ENCODE data around the gene LRRN2. TPM values are rescaled to one million over a fixed set of nuclear protein-coding genes. Genes with fewer than 3 reads are reported as not detected.

LRRN2 gene
- total RNA-seq, 1 experiment from 2014 or later, result 5.8 TPM

GRCh38 chr1:204619721-204620120 lies 65.8 kb downstream of the LRRN2 start:
- peaks cover 4% of the 10 kb centered on the region; the same call in 1 of the 2 replicates for H3K27me3 Mint-ChIP-seq (ENCODE audit: low read depth)

More at GRCh38 chr1:204619721-204620120, 65.8 kb downstream of the LRRN2 start:
- no peaks in the 10 kb centered on the region; the same call in 1 of the 2 replicates for H3K4me1 ChIP-seq (ENCODE audit: insufficient read depth, low read length)
- no peak overlapping the region for H2BK20ac ChIP-seq (ENCODE audit: low read depth, low read length, poor library complexity, severe bottlenecking)
- no CpG with 5 or more reads among the region's 13 CpGs for WGBS (ENCODE audit: extremely low coverage, insufficient read length, low lambda C conversion rate)
- no peak overlapping the region for H2BK5ac ChIP-seq (ENCODE audit: insufficient read length, low read length)
- H3T11ph ChIP-seq (ENCODE audit: low read length), result no peak overlapping the region
- H3K79me1 ChIP-seq (ENCODE audit: insufficient read depth, low read depth, low read length, poor library complexity, severe bottlenecking), result no peaks in the 10 kb centered on the region
- no peaks in the 10 kb centered on the region for H3K79me2 ChIP-seq (ENCODE audit: insufficient read depth, low read length)
- H3K4me1 Mint-ChIP-seq, result peaks cover 15 to 19% of the 10 kb centered on the region in 2 experiments
- H3K56ac ChIP-seq (ENCODE audit: insufficient read length, low read depth, low read length), result no peak overlapping the region
- H2BK12ac ChIP-seq (ENCODE audit: insufficient read length, low read depth, low read length), result no peak overlapping the region
- H3K9ac ChIP-seq (ENCODE audit: extremely low read depth, insufficient read length, low read length), result no peak overlapping the region
- no peak for DNase-seq
- no peak overlapping the region for H3K27ac Mint-ChIP-seq
- H3K18ac ChIP-seq (ENCODE audit: insufficient read length, low read depth, low read length), result no peak overlapping the region
- no peak overlapping the region for H3K27ac ChIP-seq (ENCODE audit: insufficient read length, low read depth, low read length)
- H2AFZ ChIP-seq (ENCODE audit: low read length), result no peak overlapping the region
- H2BK15ac ChIP-seq (ENCODE audit: low read depth, low read length), result no peak overlapping the region
- H3K36me3 Mint-ChIP-seq (ENCODE audit: insufficient read depth in 1 of 3, low read depth in 3 of 3), result no peaks in the 10 kb centered on the region
- H3K4ac ChIP-seq (ENCODE audit: low read depth, low read length), result no peak overlapping the region
- H4K8ac ChIP-seq (replicated peaks; ENCODE audit: insufficient read length, low read depth, low read length), result no peak overlapping the region
- no peak overlapping the region for H3K4me2 ChIP-seq (ENCODE audit: insufficient read depth, insufficient read length, low read length)
- TF ChIP-seq, protein P1, sequence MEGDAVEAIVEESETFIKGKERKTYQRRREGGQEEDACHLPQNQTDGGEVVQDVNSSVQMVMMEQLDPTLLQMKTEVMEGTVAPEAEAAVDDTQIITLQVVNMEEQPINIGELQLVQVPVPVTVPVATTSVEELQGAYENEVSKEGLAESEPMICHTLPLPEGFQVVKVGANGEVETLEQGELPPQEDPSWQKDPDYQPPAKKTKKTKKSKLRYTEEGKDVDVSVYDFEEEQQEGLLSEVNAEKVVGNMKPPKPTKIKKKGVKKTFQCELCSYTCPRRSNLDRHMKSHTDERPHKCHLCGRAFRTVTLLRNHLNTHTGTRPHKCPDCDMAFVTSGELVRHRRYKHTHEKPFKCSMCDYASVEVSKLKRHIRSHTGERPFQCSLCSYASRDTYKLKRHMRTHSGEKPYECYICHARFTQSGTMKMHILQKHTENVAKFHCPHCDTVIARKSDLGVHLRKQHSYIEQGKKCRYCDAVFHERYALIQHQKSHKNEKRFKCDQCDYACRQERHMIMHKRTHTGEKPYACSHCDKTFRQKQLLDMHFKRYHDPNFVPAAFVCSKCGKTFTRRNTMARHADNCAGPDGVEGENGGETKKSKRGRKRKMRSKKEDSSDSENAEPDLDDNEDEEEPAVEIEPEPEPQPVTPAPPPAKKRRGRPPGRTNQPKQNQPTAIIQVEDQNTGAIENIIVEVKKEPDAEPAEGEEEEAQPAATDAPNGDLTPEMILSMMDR (conservative IDR thresholded peaks at IDR 0.05), result peak; percentile 48
- H4K91ac ChIP-seq (ENCODE audit: insufficient read length, low read depth, low read length), result no peak overlapping the region
- H4K5ac ChIP-seq (ENCODE audit: insufficient read length, low read depth, low read length), result no peak overlapping the region
- no peaks in the 10 kb centered on the region for H4K20me1 ChIP-seq (ENCODE audit: control insufficient read depth, insufficient read depth, insufficient read length)
- H3K27me3 ChIP-seq (ENCODE audit: insufficient read depth, low read length), result no peaks in the 10 kb centered on the region
- H3K9me3 ChIP-seq (ENCODE audit: control insufficient read depth, low read depth, low read length), result no peaks in the 10 kb centered on the region
- H3K9me3 Mint-ChIP-seq, result no peaks in the 10 kb centered on the region
- no peaks in the 10 kb centered on the region for H3K23me2 ChIP-seq (ENCODE audit: insufficient read length, low read depth, low read length, poor library complexity, severe bottlenecking)
- no peak overlapping the region for H2AK5ac ChIP-seq (ENCODE audit: insufficient read length, low read length)
- no peak overlapping the region for H2BK120ac ChIP-seq (ENCODE audit: low read depth, low read length, poor library complexity, severe bottlenecking)
- H3K4me3 Mint-ChIP-seq, result no peak overlapping the region
- H3K23ac ChIP-seq (ENCODE audit: insufficient read length, low read depth, low read length), result no peak overlapping the region
- H3K14ac ChIP-seq (ENCODE audit: insufficient read depth, low read length), result no peak overlapping the region; the same call in 1 of the 2 replicates
